Mesothelial cell of epicardium (in vitro differentiated cells): ENCODE data around the gene ZNF530. TPM values are rescaled to one million over a fixed set of nuclear protein-coding genes. Genes with fewer than 3 reads are reported as not detected.
A peak's percentile ranks its signal among the peaks of the same experiment; 100 is the strongest.

ENCODE experiments used
- DNase-seq, 2 experiments: peaks; one replicate each; pipeline ENCODE4 v3.0.0; 2021; ENCODE audit warnings: low spot score in 2 of 2; ENCODE audit not compliant: unreplicated experiment in 2 of 2
- H3K27ac Mint-ChIP-seq: 2 replicates; pipeline ENCODE4 v1.8.0; 2021; ENCODE audit warnings: mixed read lengths
- H3K27me3 Mint-ChIP-seq: 2 replicates; pipeline ENCODE4 v1.8.0; 2021; ENCODE audit warnings: low read depth, mixed read lengths
- H3K36me3 Mint-ChIP-seq: 2 replicates; pipeline ENCODE4 v1.8.0; 2021; ENCODE audit warnings: mixed read lengths
- H3K4me1 Mint-ChIP-seq: 2 replicates; pipeline ENCODE4 v1.8.0; 2021; ENCODE audit warnings: mixed read lengths
- H3K4me3 Mint-ChIP-seq: 2 replicates; pipeline ENCODE4 v1.8.0; 2021; ENCODE audit warnings: mild to moderate bottlenecking, moderate library complexity, mixed read lengths
- H3K9me3 Mint-ChIP-seq: 2 replicates; pipeline ENCODE4 v1.8.0; 2021; ENCODE audit warnings: mixed read lengths
- CTCF ChIP-seq: fragments of 200-600 bp; sonication (generic); IDR thresholded peaks from one replicate; pipeline ENCODE4 v1.5.0; 2021; ENCODE audit warnings: antibody characterized with exemption; ENCODE audit not compliant: unreplicated experiment
- total RNA-seq: library from RNA; stranded (reverse); gene quantifications from 3 replicates; pipeline ENCODE4 v1.2.1, GENCODE V29; 2021

The ZNF530 gene
- total RNA-seq, 1 donor from 2014 or later, result 6.1 TPM

GRCh38 chr19:57613941-57614743, 14.5 kb downstream of the ZNF530 start, which contains the start of gene ZNF134:
Gene ZNF134, plus strand, starts transcription at chr19:57614242. Its CDS starts 5,227 bp downstream, at chr19:57619469.
- peak within 1 kb of the TSS; percentile 89 for H3K27ac Mint-ChIP-seq
- peak; percentile 66 to 84 for DNase-seq
- no peaks in the 10 kb centered on the region for H3K27me3 Mint-ChIP-seq
- peaks cover 50% of the 10 kb centered on the region for H3K36me3 Mint-ChIP-seq
- H3K9me3 Mint-ChIP-seq, result peaks cover 61% of the 10 kb centered on the region
- TF ChIP-seq CTCF, result no peak
- peak within 1 kb of the TSS; percentile 92 for H3K4me3 Mint-ChIP-seq
- peaks cover 10% of the 10 kb centered on the region for H3K4me1 Mint-ChIP-seq

GRCh38 chr19:57615346-57615745, 15.7 kb downstream of the ZNF530 start:
- DNase-seq, result no peak
- Mint-ChIP-seq H3K9me3 (peaks cover 74% of the 10 kb centered on the region), H3K27me3 (no peaks in the 10 kb centered on the region), H3K27ac (no peak overlapping the region), H3K36me3 (peaks cover 62% of the 10 kb centered on the region), H3K4me1 (peaks cover 10% of the 10 kb centered on the region), H3K4me3 (peak overlapping the region; percentile 92)
- TF ChIP-seq CTCF, result no peak

- no peak for DNase-seq
- H3K4me3 Mint-ChIP-seq, result no peak overlapping the region
Observed at GRCh38 chr19:57620673-57621348, 21.1 kb downstream of the ZNF530 start.

GRCh38 chr19:57623091-57623490, 23.4 kb downstream of the ZNF530 start:
- Mint-ChIP-seq H3K27ac (no peak overlapping the region), H3K36me3 (peaks cover 87% of the 10 kb centered on the region), H3K4me3 (no peak overlapping the region), H3K9me3 (peaks cover 79% of the 10 kb centered on the region), H3K27me3 (no peaks in the 10 kb centered on the region), H3K4me1 (no peaks in the 10 kb centered on the region)
- no peak for DNase-seq
- TF ChIP-seq CTCF, result no peak

More at GRCh38 chr19:57620673-57621348, 21.1 kb downstream of the ZNF530 start:
- H3K9me3 Mint-ChIP-seq, result peaks cover 85% of the 10 kb centered on the region
- no peaks in the 10 kb centered on the region for H3K4me1 Mint-ChIP-seq
- TF ChIP-seq CTCF, result no peak
- H3K27me3 Mint-ChIP-seq, result no peaks in the 10 kb centered on the region
- no peak overlapping the region for H3K27ac Mint-ChIP-seq
- peaks cover 98% of the 10 kb centered on the region for H3K36me3 Mint-ChIP-seq

GRCh38 chr19:57632987-57633831, 33.5 kb downstream of the ZNF530 start, which contains the start of gene ZNF211:
Gene ZNF211, plus strand, starts transcription at chr19:57633168. Its CDS starts 179 bp downstream, at chr19:57633347.
- no peaks in the 10 kb centered on the region for H3K27me3 Mint-ChIP-seq
- peak within 1 kb of the TSS; percentile 50 for H3K27ac Mint-ChIP-seq
- H3K9me3 Mint-ChIP-seq, result peaks cover 42% of the 10 kb centered on the region
- peak; percentile 86 to 91 for DNase-seq
- H3K4me1 Mint-ChIP-seq, result peaks cover 17% of the 10 kb centered on the region
- no peak for TF ChIP-seq CTCF
- H3K36me3 Mint-ChIP-seq, result peaks cover 54% of the 10 kb centered on the region
- H3K4me3 Mint-ChIP-seq, result peak within 1 kb of the TSS; percentile 93
